ENCODE data around the gene COX7A1.
"Not testable (repeated sequence)": the region's sequence is repeated elsewhere in the genome, so short reads cannot be mapped to it uniquely, and the experiment has no call there.

Gene COX7A1
- 0 reads per million in 2 donors for total RNA-seq

DNA sequence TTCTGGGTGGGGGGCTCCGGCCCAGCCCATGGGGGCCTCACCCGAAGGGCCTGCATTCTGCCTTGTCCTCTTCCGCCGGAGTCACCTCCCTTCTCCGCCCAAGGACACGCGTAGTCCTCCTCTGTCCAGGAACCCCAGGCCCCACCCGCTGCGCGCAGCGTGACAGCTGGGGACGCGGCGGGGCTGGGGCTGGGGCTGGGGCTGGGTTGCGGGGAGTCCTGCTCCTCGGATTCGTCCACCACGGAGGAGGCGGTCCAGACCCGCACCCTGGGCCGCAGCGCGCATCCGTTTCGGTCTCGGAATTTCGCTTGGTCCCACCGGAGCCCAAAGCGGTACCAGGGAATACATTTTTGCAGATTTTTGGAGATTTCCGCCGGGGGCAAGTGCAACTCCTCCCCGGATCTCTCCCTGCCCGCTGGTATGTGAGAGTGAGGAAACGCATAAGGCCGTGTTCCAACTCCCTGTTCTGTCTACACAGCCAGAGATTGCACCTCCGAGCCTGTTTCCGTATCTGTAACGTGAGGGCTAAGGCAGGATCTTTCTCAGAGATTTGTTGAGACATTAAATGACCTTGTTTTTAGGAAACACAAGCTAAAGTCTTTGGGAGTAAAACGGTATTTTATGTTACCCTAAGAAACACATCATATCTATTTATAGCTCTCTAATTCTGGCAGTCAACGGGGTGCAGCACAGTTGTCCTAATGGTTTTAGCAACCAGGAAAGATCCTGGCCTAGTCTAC, at the start of gene COX7A1:
COX7A1 (minus strand) TSS at position 96 of the 740 bp plus-strand sequence; CDS start at position 56, 40 bp downstream.
- DNase-seq = no peak

DNA sequence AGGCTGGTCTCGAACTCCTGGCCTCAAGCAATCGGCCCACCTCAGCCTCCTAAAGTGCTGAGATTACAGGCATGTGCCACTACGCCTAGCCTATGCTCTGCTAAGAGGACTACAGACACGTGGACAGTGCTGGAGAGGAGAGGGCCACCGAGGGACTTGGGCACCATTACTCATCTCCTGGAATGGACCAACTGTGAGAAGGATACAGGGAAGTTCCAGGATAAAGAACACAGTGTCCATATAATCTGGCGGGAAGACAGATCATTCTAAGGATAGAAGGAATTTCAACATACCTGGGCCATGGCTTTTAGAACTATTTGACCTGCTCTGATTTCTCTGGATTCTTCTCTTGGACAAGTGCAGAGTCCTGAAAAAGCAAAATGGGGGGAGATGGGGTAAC, 49.4 kb upstream of the COX7A1 start:
- no peak for DNase-seq

DNA sequence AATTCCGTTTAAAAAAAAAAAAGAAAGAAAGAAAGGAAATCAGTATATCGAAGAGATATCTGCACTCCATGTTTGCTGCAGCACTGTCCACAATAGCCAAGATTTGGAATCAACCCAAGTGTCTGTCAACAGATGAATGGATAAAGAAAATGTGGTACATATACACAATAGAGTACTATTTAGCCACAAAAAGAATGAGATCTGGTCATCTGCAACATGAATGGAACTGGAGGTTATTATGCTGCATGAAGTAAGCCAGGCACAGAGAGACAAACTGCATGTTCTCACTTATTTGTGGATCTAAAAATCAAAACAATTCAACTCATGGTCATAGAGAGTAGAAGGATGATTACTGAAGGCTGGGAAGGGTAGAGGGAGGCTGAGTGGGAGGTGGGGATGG, 45.9 kb upstream of the COX7A1 start:
- DNase-seq = no peak

DNA sequence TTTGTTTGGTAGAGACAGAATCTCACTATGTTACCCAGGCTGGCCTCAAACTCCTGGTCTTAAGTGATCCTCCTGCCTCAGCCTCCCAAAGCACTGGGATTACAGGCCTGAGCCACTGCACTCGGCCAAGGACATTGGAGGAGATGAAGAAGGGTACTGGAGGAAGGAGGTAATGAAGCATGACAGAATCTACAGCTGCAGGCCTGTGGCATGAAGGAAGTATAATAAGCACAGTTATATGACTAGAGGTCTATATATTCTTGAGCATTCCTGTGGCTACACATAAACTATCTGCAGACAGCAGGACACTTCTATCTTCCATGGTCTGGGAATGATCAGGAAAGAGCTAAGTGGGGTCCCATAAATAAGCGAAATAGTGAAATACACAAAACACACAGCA, 44.0 kb upstream of the COX7A1 start:
- DNase-seq = no peak

DNA sequence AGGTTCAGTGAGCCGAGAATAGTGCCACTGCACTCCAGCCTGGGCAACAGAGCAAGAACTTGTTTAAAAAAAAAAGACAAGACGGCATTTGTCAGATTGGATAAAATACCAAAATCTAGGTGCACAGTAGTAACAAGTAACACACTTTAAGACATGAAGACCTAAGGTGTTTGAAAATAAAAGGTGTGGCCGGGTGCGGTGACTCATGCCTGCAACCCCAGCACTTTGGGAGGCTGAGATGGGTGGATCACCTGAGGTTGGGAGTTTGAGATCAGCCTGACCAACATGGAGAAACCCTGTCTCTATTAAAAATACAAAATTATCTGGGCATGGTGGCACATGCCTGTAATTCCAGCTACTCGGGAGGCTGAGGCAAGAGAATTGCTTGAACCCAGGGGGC, 34.5 kb upstream of the COX7A1 start:
- not testable (repeated sequence) for DNase-seq

DNA sequence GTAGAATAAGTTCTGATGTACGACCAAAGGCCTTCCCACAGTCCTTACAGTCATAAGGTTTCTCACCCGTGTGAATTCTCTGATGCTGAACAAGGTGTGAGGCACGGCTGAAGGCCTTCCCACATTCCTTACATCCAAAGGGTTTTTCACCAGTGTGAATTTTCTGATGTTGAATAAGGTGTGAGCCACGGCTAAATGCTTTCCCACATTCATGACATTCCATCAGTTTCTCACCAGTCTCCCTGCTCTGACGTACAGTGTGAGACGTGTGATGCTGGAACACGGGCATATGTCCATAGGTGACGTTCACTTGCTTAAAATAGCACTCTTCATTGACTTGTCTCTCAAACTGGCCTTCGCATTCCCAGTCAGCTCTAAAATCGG, 31.0 kb upstream of the COX7A1 start:
- no peak for DNase-seq

DNA sequence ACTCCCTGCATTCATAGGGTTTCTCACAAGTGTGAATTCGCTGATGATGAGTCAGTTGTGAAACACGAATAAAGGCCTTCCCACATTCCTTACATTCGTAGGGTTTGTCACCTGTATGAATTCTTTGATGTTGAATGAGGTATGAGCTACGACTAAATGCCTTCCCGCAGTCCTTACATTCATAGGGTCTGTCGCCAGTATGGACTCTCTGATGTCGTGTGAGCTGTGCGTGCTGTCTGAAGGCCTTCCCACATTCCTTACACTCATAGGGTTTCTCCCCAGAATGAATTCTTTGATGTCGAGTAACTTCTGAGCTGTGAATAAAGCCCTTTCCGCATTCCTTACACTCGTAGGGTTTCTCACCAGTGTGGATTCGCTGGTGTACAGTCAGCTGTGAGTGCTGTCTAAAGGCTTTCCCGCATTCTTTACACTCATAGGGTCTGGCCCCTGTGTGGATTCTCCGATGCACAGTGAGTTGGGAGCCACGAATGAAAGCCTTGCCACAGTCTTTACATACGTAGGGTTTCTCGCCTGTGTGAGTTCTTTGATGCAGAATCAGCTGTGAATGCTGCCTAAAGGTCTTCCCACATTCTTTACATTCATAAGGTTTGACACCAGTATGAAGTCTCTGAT, 30.5 kb upstream of the COX7A1 start:
- no peak for DNase-seq

DNA sequence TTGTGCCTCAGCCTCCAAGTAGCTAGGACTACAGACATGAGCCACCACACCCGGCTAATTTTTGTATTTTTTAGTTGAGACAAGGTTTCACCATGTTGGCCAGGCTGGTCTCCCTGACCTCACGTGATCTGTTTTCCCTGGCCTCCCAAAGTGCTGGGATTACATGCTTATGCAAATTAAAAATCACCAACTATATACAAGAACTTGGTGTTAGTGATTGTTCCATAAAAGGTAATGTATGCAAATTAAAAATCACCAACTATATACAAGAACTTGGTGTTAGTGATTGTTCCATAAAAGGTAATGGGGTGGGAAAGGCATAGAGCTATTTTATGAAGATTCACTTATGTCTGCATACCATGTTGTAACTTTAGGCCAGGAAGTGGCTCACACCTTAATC, 26.8 kb upstream of the COX7A1 start:
- DNase-seq = not testable (repeated sequence)

DNA sequence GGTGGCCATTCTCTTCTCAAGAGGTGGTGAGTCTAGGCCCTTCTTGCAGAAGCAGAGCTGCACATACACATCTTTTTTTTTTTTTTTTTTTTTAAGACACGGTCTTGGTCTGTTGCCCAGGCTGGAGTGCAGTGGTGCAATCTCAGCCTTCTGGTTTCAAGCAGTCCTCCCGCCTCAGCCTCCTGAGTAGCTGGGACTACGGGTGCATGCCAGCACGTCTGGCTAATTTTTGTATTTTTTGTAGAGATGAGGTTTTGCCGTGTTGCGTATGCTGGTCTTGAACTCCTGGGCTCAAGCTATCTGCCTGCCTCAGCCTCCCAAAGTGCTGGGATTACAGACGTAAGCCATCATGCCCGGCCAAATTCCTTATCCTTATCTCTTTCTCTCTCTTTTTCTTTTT, 21.6 kb upstream of the COX7A1 start:
- not testable (repeated sequence) for DNase-seq

DNA sequence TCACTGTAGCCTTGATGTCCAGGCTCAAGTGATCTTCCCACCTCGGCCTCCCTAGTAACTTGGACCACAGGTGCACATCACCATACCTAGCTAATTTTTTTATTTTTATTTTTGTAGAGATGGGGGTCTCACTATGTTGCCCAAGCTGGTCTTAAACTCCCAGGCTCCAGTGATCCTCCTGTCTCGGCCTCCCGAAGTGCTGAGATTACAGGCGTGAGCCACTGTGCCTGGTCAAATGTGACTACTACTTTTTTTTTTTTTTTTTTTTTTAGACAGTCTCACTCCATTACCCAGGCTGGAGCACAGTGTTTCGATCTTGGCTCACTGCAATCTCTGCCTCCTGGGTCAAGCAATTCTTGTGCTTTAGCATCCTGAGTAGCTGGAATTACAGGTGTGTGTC, 20.6 kb upstream of the COX7A1 start:
- no peak for DNase-seq

DNA sequence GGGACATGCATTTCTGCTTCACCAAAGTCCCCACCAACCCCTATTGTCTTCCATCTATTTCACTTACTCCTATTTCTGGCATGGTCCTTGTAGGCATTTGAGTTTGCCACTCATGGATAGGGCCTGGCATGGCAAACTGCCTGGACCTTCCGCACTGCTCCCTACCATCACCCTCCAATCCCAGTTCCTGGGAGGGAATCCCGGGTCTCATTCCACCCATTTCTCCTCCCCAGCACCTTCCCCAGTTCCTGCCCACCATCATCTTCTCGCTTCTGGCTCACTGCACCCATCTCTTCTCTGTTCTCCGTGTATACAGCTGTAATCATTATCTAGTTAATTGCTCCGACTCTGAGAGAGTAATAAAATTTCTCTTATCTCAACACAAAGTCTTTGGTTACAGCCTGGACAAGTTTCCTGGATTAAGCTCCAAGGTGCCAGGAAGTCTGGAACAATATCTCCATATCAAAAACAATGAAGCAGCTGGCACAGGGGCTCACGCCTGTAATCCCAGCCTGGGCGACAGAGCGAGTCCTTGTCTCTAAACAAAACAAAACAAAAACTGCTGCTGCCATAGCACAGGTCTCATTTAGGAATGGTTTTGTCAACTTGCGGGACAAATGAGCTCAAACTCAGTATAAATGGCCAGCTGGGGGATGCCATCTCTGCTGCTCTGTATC, 17.0 kb upstream of the COX7A1 start:
- no peak for DNase-seq

DNA sequence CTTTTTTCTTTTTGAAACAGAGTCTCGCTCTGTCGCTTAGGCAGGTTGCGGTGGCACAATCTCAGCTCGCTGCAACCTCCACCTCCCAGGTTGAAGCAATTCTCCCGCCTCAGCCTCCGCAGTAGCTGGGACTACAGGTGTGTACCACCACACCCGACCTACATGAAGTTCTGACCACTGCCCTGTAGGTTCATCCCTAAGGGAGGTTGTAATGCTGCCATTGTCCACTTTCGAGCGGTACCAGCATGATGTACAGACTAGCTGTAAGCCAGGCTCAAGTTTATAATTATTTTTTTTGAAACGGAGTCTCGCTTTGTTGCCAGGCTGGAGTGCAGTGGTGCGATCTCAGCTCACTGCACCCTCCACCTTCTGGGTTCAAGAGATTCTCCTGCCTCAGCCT, 11.6 kb upstream of the COX7A1 start:
- DNase-seq = no peak

DNA sequence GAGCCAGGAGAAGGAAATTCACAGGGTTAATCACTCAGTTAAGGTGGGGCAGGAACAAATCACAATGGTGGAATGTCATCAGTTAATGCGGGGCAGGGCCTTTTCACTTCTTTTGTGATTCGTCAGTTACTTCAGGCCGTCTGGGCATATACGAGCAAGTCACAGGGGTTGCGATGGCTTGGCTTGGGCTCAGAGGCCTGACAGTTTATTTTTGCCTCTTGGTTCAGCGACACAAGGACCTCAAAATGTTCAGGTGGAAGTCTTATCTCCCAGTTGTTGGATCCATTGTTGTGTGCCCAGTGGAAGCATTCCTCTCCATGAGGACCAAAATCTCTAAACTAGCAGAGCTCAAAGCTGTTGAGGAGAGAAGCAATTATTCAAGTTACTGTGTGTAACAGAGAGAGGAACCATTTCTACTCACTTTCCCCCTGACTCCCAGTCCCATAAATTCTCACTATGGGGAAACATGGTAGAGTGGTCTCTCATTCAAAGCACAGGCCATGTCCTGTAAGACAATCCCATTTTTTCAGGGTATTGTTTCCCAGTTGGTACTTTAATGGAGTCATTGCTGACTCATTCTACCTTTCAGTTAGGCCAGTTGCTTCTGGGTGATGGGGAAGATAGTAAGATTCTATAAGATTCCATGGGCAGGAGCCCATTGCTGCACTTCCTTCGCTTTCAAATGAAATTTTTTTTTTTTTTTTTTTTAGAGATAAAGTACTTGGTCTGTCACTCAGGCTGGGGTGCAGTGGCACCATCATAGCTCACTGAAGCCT, 8.8 kb upstream of the COX7A1 start:
- no peak for DNase-seq

DNA sequence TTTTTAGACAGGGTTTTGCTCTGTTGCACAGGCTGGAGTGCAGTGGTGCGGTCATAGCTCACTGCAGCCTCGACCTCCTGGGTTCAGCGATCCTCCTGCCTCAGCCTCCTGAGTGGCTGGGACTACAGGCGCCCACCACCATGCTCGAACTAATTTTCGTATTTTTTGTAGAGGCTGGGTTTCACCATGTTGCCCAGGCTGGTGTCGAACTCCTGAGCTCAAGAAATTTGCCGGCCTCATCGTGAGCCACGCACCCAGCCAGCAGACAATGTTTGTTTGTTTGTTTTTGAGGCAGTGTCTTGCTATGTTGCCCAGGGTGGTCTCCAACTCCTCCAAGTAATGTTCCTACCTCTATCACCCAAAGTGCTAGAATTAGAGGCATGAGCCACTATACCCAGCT, 879 bp upstream of the COX7A1 start:
- DNase-seq = no peak

DNA sequence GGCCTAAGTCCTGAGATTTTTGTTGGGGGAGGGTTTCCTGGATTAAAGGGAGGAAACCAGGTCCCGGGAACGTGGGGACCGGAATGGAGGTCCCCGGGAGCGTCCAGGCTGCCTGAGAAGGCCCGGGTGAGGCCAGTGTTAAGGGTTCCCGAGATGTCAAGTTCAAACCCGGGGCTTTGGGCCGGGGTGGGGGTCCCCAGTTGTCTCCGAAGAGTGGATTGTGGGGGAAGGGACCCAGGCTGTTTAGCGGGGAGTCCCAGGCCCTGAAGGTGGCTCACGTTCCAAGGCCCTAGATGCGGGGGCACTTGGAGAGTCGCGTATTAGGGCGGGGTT, 262 bp downstream of the COX7A1 start:
- no peak for DNase-seq

DNA sequence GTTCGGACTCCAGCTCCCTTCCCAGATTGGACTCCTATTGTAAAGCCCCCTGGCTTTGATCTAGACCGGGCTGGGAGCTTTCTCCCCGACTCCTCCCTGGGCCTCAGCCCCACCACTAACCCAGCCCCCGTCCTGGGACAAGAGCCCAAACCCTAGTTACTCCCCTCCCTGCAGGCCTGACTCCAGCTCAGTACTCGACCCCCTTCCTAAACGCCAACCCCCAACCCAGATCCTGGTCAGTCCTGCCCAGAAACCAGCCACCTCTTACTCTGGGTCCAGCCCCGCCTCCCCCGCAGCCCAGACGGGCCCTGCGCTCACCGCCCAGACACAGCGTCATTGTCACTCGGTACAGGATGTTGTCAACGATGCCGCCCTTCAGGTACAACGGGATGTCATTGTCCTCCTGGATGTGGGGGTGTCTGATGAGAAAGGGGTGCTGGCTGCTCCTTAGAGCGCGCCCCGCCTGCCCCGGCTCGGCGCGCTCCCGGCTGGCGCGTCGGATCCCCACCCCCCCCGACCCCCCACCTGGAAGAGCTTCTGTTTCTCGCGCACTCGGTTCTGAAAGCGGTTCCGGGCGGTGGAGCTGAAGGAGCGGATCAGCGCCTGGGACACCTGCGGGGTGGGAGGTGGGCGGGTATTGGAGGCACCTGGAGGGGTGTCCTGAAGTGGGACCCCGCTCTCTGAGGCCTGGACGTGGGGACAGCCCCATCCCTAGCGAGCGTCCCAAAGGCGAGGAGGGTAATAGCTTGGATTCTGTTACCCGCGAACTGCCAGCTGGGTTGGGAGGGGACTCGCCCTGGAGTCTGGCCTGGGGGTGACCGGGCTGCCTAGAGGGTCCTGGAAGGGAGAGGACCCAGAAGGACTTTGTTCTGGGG, 866 bp downstream of the COX7A1 start:
- DNase-seq = no peak

DNA sequence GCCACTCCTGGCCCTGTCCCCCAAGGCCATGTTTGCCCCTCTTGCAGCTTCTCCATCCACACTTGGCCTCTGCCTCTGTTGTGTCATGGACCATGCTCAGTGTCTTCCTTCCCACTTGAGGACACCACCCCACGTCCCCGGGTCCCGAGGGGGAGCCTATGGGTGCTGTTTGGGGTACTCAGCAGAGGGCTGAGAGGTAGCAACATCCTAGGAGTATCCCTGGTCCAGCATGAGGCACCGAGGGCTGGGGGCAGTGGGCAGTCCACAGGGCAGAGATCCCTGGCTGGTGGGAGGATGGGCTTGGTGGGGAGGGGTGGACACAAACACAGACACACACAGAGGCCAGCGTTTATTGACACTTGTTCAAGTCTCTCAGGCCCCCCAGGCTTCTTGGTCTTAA, 1.7 kb downstream of the COX7A1 start:
- DNase-seq = no peak

DNA sequence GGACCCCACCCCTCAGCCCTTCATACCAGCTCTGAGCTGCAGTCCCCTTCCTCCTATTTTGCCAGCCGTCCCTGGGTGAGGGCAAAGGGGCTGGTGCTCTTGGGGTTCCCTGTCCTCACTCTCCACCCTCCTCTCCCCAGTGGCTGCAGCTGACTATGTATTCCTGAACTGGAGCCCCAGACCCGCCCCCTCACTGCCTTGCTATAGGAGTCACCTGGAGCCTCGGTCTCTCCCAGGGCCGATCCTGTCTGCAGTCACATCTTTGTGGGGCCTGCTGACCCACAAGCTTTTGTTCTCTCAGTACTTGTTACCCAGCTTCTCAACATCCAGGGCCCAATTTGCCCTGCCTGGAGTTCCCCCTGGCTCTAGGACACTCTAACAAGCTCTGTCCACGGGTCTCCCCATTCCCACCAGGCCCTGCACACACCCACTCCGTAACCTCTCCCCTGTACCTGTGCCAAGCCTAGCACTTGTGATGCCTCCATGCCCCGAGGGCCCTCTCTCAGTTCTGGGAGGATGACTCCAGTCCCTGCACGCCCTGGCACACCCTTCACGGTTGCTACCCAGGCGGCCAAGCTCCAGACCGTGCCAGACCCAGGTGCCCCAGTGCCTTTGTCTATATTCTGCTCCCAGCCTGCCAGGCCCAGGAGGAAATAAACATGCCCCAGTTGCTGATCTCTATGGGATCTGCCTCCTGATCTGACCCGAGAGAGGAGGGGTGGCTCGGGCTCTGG, 2.4 kb downstream of the COX7A1 start:
- no peak for DNase-seq

DNA sequence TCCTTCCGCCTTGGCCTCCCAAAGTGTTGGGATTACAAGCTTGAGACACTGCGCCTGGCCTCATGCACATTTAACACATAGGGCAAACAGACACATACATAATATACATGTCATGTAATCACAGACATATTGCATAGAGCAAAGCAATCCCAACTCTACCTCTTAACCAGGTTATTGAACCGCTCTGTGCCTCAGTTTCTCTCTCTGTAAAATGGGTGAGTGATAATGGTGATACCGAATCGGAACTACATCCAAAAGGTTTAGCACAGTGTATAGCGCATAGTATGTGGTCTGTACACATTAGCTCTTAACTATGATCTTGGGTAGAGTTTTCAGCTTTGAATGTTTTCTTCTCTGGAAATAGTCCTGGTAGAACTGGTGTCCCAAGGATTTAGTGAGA, 7.6 kb downstream of the COX7A1 start:
- no peak for DNase-seq

DNA sequence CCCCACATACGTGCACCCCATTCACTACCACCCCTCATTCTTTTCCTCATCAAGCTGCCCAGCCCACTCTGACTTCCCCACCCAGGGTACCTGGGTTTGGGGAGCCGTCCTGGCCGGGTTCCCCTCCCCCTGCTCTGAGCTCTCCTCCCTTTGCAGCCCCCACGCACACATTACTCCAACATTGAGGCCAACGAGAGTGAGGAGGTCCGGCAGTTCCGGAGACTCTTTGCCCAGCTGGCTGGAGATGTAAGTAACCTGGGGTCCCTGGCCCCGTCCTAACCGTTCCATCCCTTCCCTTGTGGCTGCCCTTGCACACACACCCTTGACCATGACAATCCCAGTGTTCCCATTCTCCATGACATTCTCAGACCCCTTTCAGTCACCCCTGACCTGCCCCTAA, 9.8 kb downstream of the COX7A1 start:
- DNase-seq = no peak

DNA sequence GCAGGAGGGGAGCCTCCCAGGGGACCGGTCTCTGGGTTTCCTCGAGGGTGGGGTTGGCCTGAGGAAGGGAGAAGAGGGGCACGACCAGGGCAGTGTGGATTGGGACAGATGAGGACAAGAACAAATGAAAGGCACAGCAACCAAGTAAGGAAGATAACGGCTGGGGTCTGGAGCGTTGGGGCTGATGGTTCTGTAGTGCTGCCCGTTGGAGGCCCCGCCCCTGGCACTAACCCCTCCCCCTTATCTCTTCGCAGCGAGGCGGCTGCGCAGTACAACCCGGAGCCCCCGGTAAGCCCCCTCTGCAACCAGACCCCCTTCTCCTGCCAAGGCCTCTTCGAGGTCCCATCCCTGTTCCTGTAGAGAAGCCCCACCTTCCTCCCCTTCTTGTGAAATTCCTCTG, 10.2 kb downstream of the COX7A1 start:
- DNase-seq = no peak
